ENCODE measurements around the gene ANK2. TPM values are rescaled to one million over a fixed set of nuclear protein-coding genes. Genes with fewer than 3 reads are reported as not detected.

The ANK2 gene
- total RNA-seq, 1 experiment from 2014 or later, result 5.5 TPM

DNA sequence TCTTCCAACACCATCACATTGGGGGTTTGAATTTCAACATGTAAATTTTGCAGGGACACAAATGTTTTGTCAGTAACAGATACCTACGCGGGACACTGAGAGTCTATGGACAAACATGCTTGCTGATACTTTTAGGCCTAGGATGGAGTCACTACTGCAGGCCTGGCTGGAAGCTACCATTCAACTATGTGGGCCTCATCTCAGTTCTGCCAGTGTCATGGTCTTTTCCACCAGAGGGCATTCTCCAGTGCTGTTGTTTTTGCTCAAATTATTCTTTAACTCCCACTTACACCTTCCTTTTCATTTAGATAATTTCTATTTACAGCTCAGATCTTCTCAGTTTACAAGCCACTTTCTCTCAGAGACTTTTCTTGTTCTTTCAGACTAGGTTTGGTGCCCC lies 7.0 kb upstream of the ANK2 start:
- Histone ChIP-seq H3K4me1 (ENCODE audit: control insufficient read depth, insufficient read depth, low read length) (no peaks in the 10 kb centered on the region), H3K36me3 (ENCODE audit: control insufficient read depth, insufficient read depth, low read length) (no peaks in the 10 kb centered on the region), H3K27me3 (ENCODE audit: control insufficient read depth, insufficient read depth, low read length) (no peaks in the 10 kb centered on the region), H3K27ac (ENCODE audit: low read length) (no peak overlapping the region), H3K4me3 (ENCODE audit: low read depth in 2 of 2, low read length in 2 of 2) (no peak overlapping the region), H3K9me3 (ENCODE audit: control insufficient read depth, insufficient read depth, low read depth, low read length) (no peaks in the 10 kb centered on the region)
- in situ Hi-C loops (cut with HindIII; ENCODE audit: low pct_unique_long_range_greater_than_20kb, low sequenced_read_pairs) (no loop called here), intact Hi-C loops (cut with micrococcal nuclease; ENCODE audit: unreplicated experiment) (no loop called here)
- ATAC-seq, result no peak
- DNase-seq (ENCODE audit: low read depth, low spot score), result no peak
- no TSS peak for BruUV-seq (replicated peaks)
- TF ChIP-seq REST (IDR thresholded peaks at IDR 0.05; ENCODE audit: insufficient read depth in 1 of 2, low read depth in 2 of 2, low read length in 1 of 2), result no peak
- no peak for TF ChIP-seq SIN3A (IDR thresholded peaks at IDR 0.05; ENCODE audit: borderline replicate concordance, insufficient read depth, low read depth, low read length)
- TF ChIP-seq CTCF (IDR thresholded peaks at IDR 0.05), result no peak
- no peak for TF ChIP-seq TCF7L2 (IDR thresholded peaks at IDR 0.05; ENCODE audit: low read depth, low read length)
- TF ChIP-seq POLR2AphosphoS5 (IDR thresholded peaks at IDR 0.05; ENCODE audit: low read depth, low read length), result no peak
- CTCF ChIA-PET, result interaction anchor here (0.6 kb wide), 1 partner anchor 1793 kb away, joined by 4 read pairs; no protein-coding TSS in a partner anchor
- POLR2A ChIA-PET, result no interaction called here

DNA sequence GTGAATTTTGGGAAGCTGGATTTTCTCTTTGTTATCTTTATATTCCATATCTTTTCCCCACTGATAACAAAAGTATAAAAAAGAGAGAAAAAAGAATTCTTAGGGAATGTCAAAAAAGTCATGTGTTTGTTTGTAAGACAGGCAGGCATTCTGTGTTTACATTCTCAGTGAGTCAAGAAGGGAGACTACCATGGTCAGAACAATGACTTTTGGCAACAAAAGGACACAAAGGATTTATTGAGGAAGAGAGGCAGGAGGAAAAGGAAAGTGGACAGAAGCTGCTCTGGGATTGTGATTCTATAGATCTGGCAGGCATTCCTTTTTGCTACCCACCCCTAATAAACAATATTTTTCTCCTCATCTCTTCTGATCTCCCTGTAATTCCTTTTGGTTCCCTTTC lies 5.9 kb upstream of the ANK2 start:
- no peaks in the 10 kb centered on the region for H3K36me3 ChIP-seq (ENCODE audit: control insufficient read depth, insufficient read depth, low read length)
- DNase-seq (ENCODE audit: low read depth, low spot score) (no peak), ATAC-seq (no peak)
- no peak overlapping the region for H3K4me3 ChIP-seq (ENCODE audit: low read depth in 2 of 2, low read length in 2 of 2)
- CTCF ChIA-PET, result no interaction called here
- TF ChIP-seq POLR2AphosphoS5 (IDR thresholded peaks at IDR 0.05; ENCODE audit: low read depth, low read length), result no peak
- TF ChIP-seq SIN3A (IDR thresholded peaks at IDR 0.05; ENCODE audit: borderline replicate concordance, insufficient read depth, low read depth, low read length), result no peak
- no peak for TF ChIP-seq REST (IDR thresholded peaks at IDR 0.05; ENCODE audit: insufficient read depth in 1 of 2, low read depth in 2 of 2, low read length in 1 of 2)
- no peak for TF ChIP-seq CTCF (IDR thresholded peaks at IDR 0.05)
- no peak for TF ChIP-seq TCF7L2 (IDR thresholded peaks at IDR 0.05; ENCODE audit: low read depth, low read length)
- H3K9me3 ChIP-seq (ENCODE audit: control insufficient read depth, insufficient read depth, low read depth, low read length), result no peaks in the 10 kb centered on the region
- BruUV-seq (replicated peaks), result no TSS peak
- in situ Hi-C loops (cut with HindIII; ENCODE audit: low pct_unique_long_range_greater_than_20kb, low sequenced_read_pairs) (no loop called here), intact Hi-C loops (cut with micrococcal nuclease; ENCODE audit: unreplicated experiment) (no loop called here)
- no peak overlapping the region for H3K27ac ChIP-seq (ENCODE audit: low read length)
- no peaks in the 10 kb centered on the region for H3K4me1 ChIP-seq (ENCODE audit: control insufficient read depth, insufficient read depth, low read length)
- POLR2A ChIA-PET, result no interaction called here
- no peaks in the 10 kb centered on the region for H3K27me3 ChIP-seq (ENCODE audit: control insufficient read depth, insufficient read depth, low read length)

Data from Panc1 (cell line).